Measurements from ENCODE around the gene PTPRK. TPM values are rescaled to one million over a fixed set of nuclear protein-coding genes. Genes with fewer than 3 reads are reported as not detected.

Gene PTPRK
- total RNA-seq, 1 donor: 70.2 TPM

GRCh38 chr6:128394167-128394566 lies 126.2 kb downstream of the PTPRK start:
- no peak for TF ChIP-seq CTCF (IDR thresholded peaks at IDR 0.05; ENCODE audit: insufficient read depth, low read length)
- peak; percentile 37 for DNase-seq (ENCODE audit: low read depth)
- H3K4me3 ChIP-seq (ENCODE audit: low read depth, low read length): no peak overlapping the region

- H3K4me3 ChIP-seq (ENCODE audit: low read depth, low read length): no peak overlapping the region
- TF ChIP-seq CTCF (IDR thresholded peaks at IDR 0.05; ENCODE audit: insufficient read depth, low read length): no peak
- DNase-seq (ENCODE audit: low read depth): no peak
Measured at GRCh38 chr6:128389820-128390534, 130.4 kb downstream of the PTPRK start.

- no peak for TF ChIP-seq CTCF (IDR thresholded peaks at IDR 0.05; ENCODE audit: insufficient read depth, low read length)
- H3K4me3 ChIP-seq (ENCODE audit: low read depth, low read length): no peak overlapping the region
- DNase-seq (ENCODE audit: low read depth): no peak
Measured at GRCh38 chr6:128388380-128388779, 132.0 kb downstream of the PTPRK start.

- H3K4me3 ChIP-seq (ENCODE audit: low read depth, low read length): no peak overlapping the region
- no peak for DNase-seq (ENCODE audit: low read depth)
- no peak for TF ChIP-seq CTCF (IDR thresholded peaks at IDR 0.05; ENCODE audit: insufficient read depth, low read length)
Measured at GRCh38 chr6:128380891-128381290, 139.5 kb downstream of the PTPRK start.

GRCh38 chr6:128379577-128379976 lies 140.8 kb downstream of the PTPRK start:
- H3K4me3 ChIP-seq (ENCODE audit: low read depth, low read length): no peak overlapping the region
- no peak for TF ChIP-seq CTCF (IDR thresholded peaks at IDR 0.05; ENCODE audit: insufficient read depth, low read length)
- DNase-seq (ENCODE audit: low read depth): no peak

- no peak overlapping the region for H3K4me3 ChIP-seq (ENCODE audit: low read depth, low read length)
- no peak for TF ChIP-seq CTCF (IDR thresholded peaks at IDR 0.05; ENCODE audit: insufficient read depth, low read length)
- DNase-seq (ENCODE audit: low read depth): no peak
Measured at GRCh38 chr6:128376952-128377503, 143.4 kb downstream of the PTPRK start.
